GM12878 (cell line): Measurements from ENCODE around the gene TOMM22. TPM values are rescaled to one million over a fixed set of nuclear protein-coding genes. Genes with fewer than 3 reads are reported as not detected.
"Not testable (repeated sequence)": the region's sequence is repeated elsewhere in the genome, so short reads cannot be mapped to it uniquely, and the experiment has no call there.

ENCODE experiments used
- ATAC-seq: fragments of 200-7000 bp; cut with Tn5 transposase; 3 replicates; pipeline ENCODE4 v1.9.1; 2020; ENCODE audit warnings: mild to moderate bottlenecking, moderate library complexity
- BruUV-seq: library from RNA; stranded (reverse); fragments of 400-500 nt; replicated peaks from 2 replicates; lab custom pipeline; 2021; lab: Mats Ljungman, UMichigan
- CTCF ChIA-PET: fragments of 300-600 bp; sonication (Branson Sonifier 250); formaldehyde crosslinking; extraction: SDS; loops from one replicate; lab custom pipeline; 2021; ENCODE audit warnings: inconsistent platforms; lab: Yijun Ruan, JAX
- POLR2A ChIA-PET: fragments of 350-600 bp; formaldehyde crosslinking; extraction: SDS; loops from one replicate; lab custom pipeline; 2021; ENCODE audit warnings: inconsistent platforms; lab: Charles Lee
- RAD21 ChIA-PET: fragments of 300-600 bp; sonication (Branson Sonifier 250); formaldehyde crosslinking; loops from one replicate; lab custom pipeline; 2023; ENCODE audit warnings: antibody characterized with exemption; ENCODE audit not compliant: unreplicated experiment; lab: Charles Lee
- SMC1A ChIA-PET: fragments of 300-600 bp; sonication (Branson Sonifier 250); formaldehyde crosslinking; loops from one replicate; lab custom pipeline; 2023; ENCODE audit not compliant: unreplicated experiment, uncharacterized antibody; lab: Charles Lee
- DNase-seq: peaks from one replicate; pipeline ENCODE4 v3.0.0-alpha.2; 2011; ENCODE audit warnings: low read depth, low spot score
- FAIRE-seq: peaks from 3 replicates; lab custom pipeline; 2011; peaks lifted over from hg19 to GRCh38; lab: Jason Lieb, UNC
- H2AFZ ChIP-seq: 2 replicates; pipeline ENCODE4 v1.6.0; 2011; ENCODE audit warnings: low read depth, low read length, control low read depth; ENCODE audit not compliant: control insufficient read depth
- H3K27ac ChIP-seq: 2 replicates; pipeline ENCODE4 v1.5.1; 2011; ENCODE audit warnings: control low read depth; ENCODE audit not compliant: control insufficient read depth, insufficient read depth
- H3K27me3 ChIP-seq, 2 experiments: replicated peaks in 1 of 2; 2 replicates each; pipeline versions ENCODE4 v1.6.0 to v1.6.1; 2011; ENCODE audit warnings: low read length in 1 of 2; ENCODE audit not compliant: control insufficient read depth in 2 of 2, insufficient read depth in 2 of 2
- H3K36me3 ChIP-seq, 2 experiments: 2 replicates each; pipeline ENCODE4 v1.5.1; 2011; ENCODE audit warnings: low read length in 1 of 2; ENCODE audit not compliant: control insufficient read depth in 2 of 2, insufficient read depth in 2 of 2
- H3K4me1 ChIP-seq: 2 replicates; pipeline ENCODE4 v1.6.1; 2011; ENCODE audit warnings: mild to moderate bottlenecking, low read length, moderate library complexity, mixed read lengths; ENCODE audit not compliant: control insufficient read depth, insufficient read depth
- H3K4me2 ChIP-seq: 2 replicates; pipeline ENCODE4 v1.6.0; 2011; ENCODE audit warnings: control low read depth; ENCODE audit not compliant: control insufficient read depth, insufficient read depth
- H3K4me3 ChIP-seq: fragments of 200-600 bp; sonication (generic); 2 replicates; pipeline ENCODE4 v1.5.1; 2016
- H3K79me2 ChIP-seq: 2 replicates; pipeline ENCODE4 v1.6.0; 2011; ENCODE audit warnings: low read length; ENCODE audit not compliant: control insufficient read depth, insufficient read depth
- H3K9ac ChIP-seq: 2 replicates; pipeline ENCODE4 v1.8.0; 2011; ENCODE audit warnings: low read length, control low read depth, mixed read lengths; ENCODE audit not compliant: control insufficient read depth, insufficient read depth
- H3K9me3 ChIP-seq: replicated peaks from 3 replicates; pipeline ENCODE4 v1.5.1; 2011; ENCODE audit warnings: mild to moderate bottlenecking, low read length; ENCODE audit not compliant: control insufficient read depth, insufficient read depth
- H4K20me1 ChIP-seq: 2 replicates; pipeline ENCODE4 v1.6.0; 2011; ENCODE audit not compliant: control insufficient read depth, insufficient read depth
- CEBPB ChIP-seq, 2 experiments: fragments of 150-350 bp in 1 of 2; IDR thresholded peaks; 2 replicates each; pipeline ENCODE4 v1.6.1; 2012 to 2014; ENCODE audit warnings: low read depth in 2 of 2, low read length in 2 of 2, borderline replicate concordance in 1 of 2, inconsistent platforms in 1 of 2
- CREB1 ChIP-seq: IDR thresholded peaks from 2 replicates; pipeline ENCODE4 v1.6.1; 2012; ENCODE audit warnings: low read depth, mild to moderate bottlenecking, inconsistent platforms
- JUND ChIP-seq: IDR thresholded peaks from 2 replicates; pipeline ENCODE4 v1.6.1; 2012; ENCODE audit warnings: low read depth, mild to moderate bottlenecking, low read length, improper control_type of control experiment, moderate library complexity
- NR2C2 ChIP-seq: IDR thresholded peaks from 2 replicates; pipeline ENCODE4 v1.6.1; 2011; ENCODE audit warnings: borderline replicate concordance, low read depth; ENCODE audit not compliant: control insufficient read depth, insufficient read length
- SUZ12 ChIP-seq: fragments of 200-600 bp; sonication (generic); IDR thresholded peaks from one replicate; pipeline ENCODE4 v1.6.1; 2018; ENCODE audit warnings: antibody characterized with exemption, mild to moderate bottlenecking; ENCODE audit not compliant: unreplicated experiment
- TBL1XR1 ChIP-seq: IDR thresholded peaks from 2 replicates; pipeline ENCODE4 v1.6.1; 2012; ENCODE audit warnings: low read depth, low read length, improper control_type of control experiment
- TCF12 ChIP-seq: IDR thresholded peaks from 2 replicates; pipeline ENCODE4 v1.6.1; 2011; ENCODE audit warnings: low read depth, mild to moderate bottlenecking, low read length
- TCF3 ChIP-seq: IDR thresholded peaks from 2 replicates; pipeline ENCODE4 v1.6.1; 2012; ENCODE audit warnings: low read depth, mild to moderate bottlenecking, low read length, borderline replicate concordance; ENCODE audit not compliant: insufficient read depth
- WGBS: methylation state at CpG from one replicate; pipeline ENCODE4 v1.1.6; 2016; ENCODE audit warnings: low lambda C conversion rate; ENCODE audit not compliant: insufficient replicate concordance, insufficient coverage; ENCODE audit errors: missing lambda C conversion rate; 5-methylcytosine and 5-hydroxymethylcytosine counted together
- in situ Hi-C: fragments of 300-500 bp; cut with MboI; formaldehyde crosslinking; loops from 9 replicates; pipeline ENCODE4 v1.14.3; 2018; ENCODE audit warnings: mixed read lengths
- intact Hi-C: fragments of 100-400 bp; cut with micrococcal nuclease; formaldehyde crosslinking; loops from one replicate; pipeline ENCODE4 v1.14.2; 2022; ENCODE audit not compliant: unreplicated experiment
- polyA plus RNA-seq, 11 experiments: library from polyadenylated mRNA; depleted of rRNA in 4 of 11; unstranded in 6 of 11; stranded (reverse) in 5 of 11; fragments of >200 nt; fragmentation: Nextera tagmentation in 4 of 11; fragmentation: Illumina TruSeq in 1 of 11; extraction: Ambion mirVana in 4 of 11; extraction: Trizol in 1 of 11; gene quantifications; 1 replicate in 1 of 11; 2 replicates in 10 of 11; pipeline versions ENCODE4 v1.2.1 to v1.2.3, GENCODE V29; 2011 to 2016; ENCODE audit warnings: inconsistent platforms in 2 of 11, missing spikeins in 2 of 11, low read depth in 1 of 11
- total RNA-seq, 4 experiments: library from RNA; depleted of rRNA in 3 of 4; stranded (reverse); fragments of >200 nt in 3 of 4; fragmentation: Illumina TruSeq in 1 of 4; extraction: Trizol in 1 of 4; gene quantifications; 2 replicates each; pipeline versions ENCODE4 v1.2.1 to v1.2.3, GENCODE V29; 2013 to 2021

Gene TOMM22
- total and polyA plus RNA-seq, 10 of the 15 experiments (the other 5 are each of a cell fraction or from before 2014, with no cell fraction given): 37.6 to 197 (median 94.9) TPM

GRCh38 chr22:38641476-38642040 lies 40.2 kb upstream of the TOMM22 start:
- H4K20me1 ChIP-seq: no peaks in the 10 kb centered on the region
- no peak overlapping the region for H3K4me3 ChIP-seq
- in situ Hi-C loops: no loop called here
- TF ChIP-seq SUZ12 (no peak), TCF3 (no peak), CEBPB (IDR thresholded peaks at IDR 0.05; ENCODE audit: borderline replicate concordance in 1 of 2, low read depth in 2 of 2, low read length in 2 of 2) (no peak), CREB1 (no peak), NR2C2 (no peak), JUND (no peak), TCF12 (no peak), TBL1XR1 (no peak)
- TF ChIP-seq, all 136 proteins: peak for 0
- Histone ChIP-seq H3K36me3 (no peaks in the 10 kb centered on the region), H3K79me2 (no peaks in the 10 kb centered on the region), H3K27me3 (no peaks in the 10 kb centered on the region; a peak in 1 of 4 replicates), H3K27ac (no peak overlapping the region), H3K9ac (no peak overlapping the region), H3K9me3 (no peaks in the 10 kb centered on the region), H2AFZ (no peak overlapping the region), H3K4me1 (no peaks in the 10 kb centered on the region), H3K4me2 (no peak overlapping the region)
- ChIA-PET POLR2A (interaction anchor here (0.6 kb wide), 1 partner anchor 88 kb away, joined by 8 read pairs; no protein-coding TSS in a partner anchor), CTCF (interaction anchor here (0.6 kb wide), 1 partner anchor 40 kb away, joined by 3 read pairs; no protein-coding TSS in a partner anchor), RAD21 (no interaction called here), SMC1A (no interaction called here)
- BruUV-seq: no TSS peak
- no peak for DNase-seq
- no peak for FAIRE-seq
- intact Hi-C loops: no loop called here
- no peak for ATAC-seq
- WGBS: 67% methylated on average over 12 of the region's 13 CpGs

- RAD21 ChIA-PET, H3K4me3 ChIP-seq, in situ Hi-C loops, SMC1A ChIA-PET, H3K4me1 ChIP-seq, H2AFZ ChIP-seq, ATAC-seq, H3K9me3 ChIP-seq, H3K9ac ChIP-seq, POLR2A ChIA-PET, FAIRE-seq, H3K4me2 ChIP-seq, H3K27me3 ChIP-seq, CTCF ChIA-PET, H3K36me3 ChIP-seq, DNase-seq, H3K27ac ChIP-seq, BruUV-seq, H3K79me2 ChIP-seq, H4K20me1 ChIP-seq, intact Hi-C loops: not testable (repeated sequence)
- 47% methylated on average over 5 of the region's 5 CpGs for WGBS
Observed at GRCh38 chr22:38644245-38644644, 37.5 kb upstream of the TOMM22 start.
